ACHN (cell line): ENCODE results near the gene RPP21.

Source experiments
- DNase-seq: peaks from one replicate; pipeline ENCODE4 v3.0.0-alpha.2; 2015
- in situ Hi-C: cut with HindIII; loops from 2 replicates; pipeline ENCODE4 v1.10.0; 2017; ENCODE audit warnings: low sequenced_read_pairs, low pct_ligation_motif_present, low pct_unique_long_range_greater_than_20kb

Gene RPP21

GRCh38 chr6:30344868-30345671 is at the start of gene RPP21:
Gene RPP21 (plus strand): TSS chr6:30345156. CDS start chr6:30345172, 16 bp downstream.
- peak; percentile 80 for DNase-seq
- in situ Hi-C loops: no loop called here

- no peak for DNase-seq
- in situ Hi-C loops: no loop called here
These were observed 49.1 kb upstream of the RPP21 start for GRCh38 chr6:30295837-30296236.

- in situ Hi-C loops: no loop called here
- DNase-seq: no peak
These were observed 41.0 kb upstream of the RPP21 start for GRCh38 chr6:30304002-30304401.

- no peak for DNase-seq
- in situ Hi-C loops: no loop called here
These were observed 33.9 kb upstream of the RPP21 start for GRCh38 chr6:30311101-30311500.

GRCh38 chr6:30311671-30312070 is 33.3 kb upstream of the RPP21 start:
- no peak for DNase-seq
- in situ Hi-C loops: no loop called here

- in situ Hi-C loops: no loop called here
- DNase-seq: no peak
These were observed 32.7 kb upstream of the RPP21 start for GRCh38 chr6:30312266-30312665.

GRCh38 chr6:30312676-30313321 is 32.2 kb upstream of the RPP21 start:
- in situ Hi-C loops: no loop called here
- no peak for DNase-seq

- no peak for DNase-seq
- in situ Hi-C loops: no loop called here
These were observed 29.8 kb upstream of the RPP21 start for GRCh38 chr6:30315156-30315555.

GRCh38 chr6:30317913-30318589 is 26.9 kb upstream of the RPP21 start:
- DNase-seq: no peak
- in situ Hi-C loops: no loop called here

- in situ Hi-C loops: no loop called here
- DNase-seq: no peak
These were observed 25.7 kb upstream of the RPP21 start for GRCh38 chr6:30319146-30319835.

GRCh38 chr6:30321692-30322388 is 23.1 kb upstream of the RPP21 start:
- no peak for DNase-seq
- in situ Hi-C loops: no loop called here

- no peak for DNase-seq
- in situ Hi-C loops: no loop called here
These were observed 22.1 kb upstream of the RPP21 start for GRCh38 chr6:30322527-30323501.

GRCh38 chr6:30323806-30324205 is 21.1 kb upstream of the RPP21 start:
- in situ Hi-C loops: no loop called here
- no peak for DNase-seq

GRCh38 chr6:30325150-30325872 is 19.6 kb upstream of the RPP21 start:
- in situ Hi-C loops: no loop called here
- peak; percentile 72 for DNase-seq

- in situ Hi-C loops: no loop called here
- DNase-seq: no peak
These were observed 19.0 kb upstream of the RPP21 start for GRCh38 chr6:30325873-30326525.

GRCh38 chr6:30326526-30327231 is 18.3 kb upstream of the RPP21 start, which contains the start of gene TRIM39:
Gene TRIM39 (plus strand): TSS chr6:30326927. CDS start chr6:30329318, 2,391 bp downstream.
- in situ Hi-C loops: no loop called here
- peak; percentile 78 for DNase-seq
